IMR-90 (cell line): ENCODE data around the gene MARCOL. TPM values are rescaled to one million over a fixed set of nuclear protein-coding genes. Genes with fewer than 3 reads are reported as not detected.

Experiments used
- ATAC-seq: fragments of 200-7000 bp; cut with Tn5 transposase; 2 replicates; pipeline ENCODE4 v1.9.1; 2020; ENCODE audit warnings: low read depth, mild to moderate bottlenecking, moderate library complexity
- BruUV-seq: library from RNA; stranded (reverse); fragments of 400-500 nt; replicated peaks from 2 replicates; lab custom pipeline; 2021; lab: Mats Ljungman, UMichigan
- CTCF ChIA-PET: fragments of 300-600 bp; formaldehyde crosslinking; extraction: SDS; loops from one replicate; lab custom pipeline; 2021; ENCODE audit warnings: antibody characterized with exemption; lab: Yijun Ruan, JAX
- POLR2A ChIA-PET: fragments of 300-600 bp; sonication (Branson Sonifier 250); formaldehyde crosslinking; loops from one replicate; lab custom pipeline; 2022; ENCODE audit warnings: antibody characterized with exemption; ENCODE audit not compliant: unreplicated experiment; lab: Charles Lee
- DNase-seq: peaks from one replicate; pipeline ENCODE4 v3.0.0; 2013
- H2AFZ ChIP-seq: replicated peaks from 2 replicates; pipeline ENCODE3; 2013; ENCODE audit warnings: low read length, mild to moderate bottlenecking; ENCODE audit not compliant: poor library complexity
- H2AK5ac ChIP-seq: 2 replicates; pipeline ENCODE4 v1.6.1; 2013; ENCODE audit warnings: low read depth, low read length, inconsistent platforms
- H2AK9ac ChIP-seq: replicated peaks from 2 replicates; pipeline ENCODE3; 2013; ENCODE audit warnings: mild to moderate bottlenecking, low read depth, low read length, moderate library complexity; ENCODE audit not compliant: poor library complexity
- H2BK120ac ChIP-seq: 2 replicates; pipeline ENCODE4 v1.6.1; 2013; ENCODE audit warnings: low read depth, low read length, inconsistent platforms
- H2BK15ac ChIP-seq: 3 replicates; pipeline ENCODE4 v1.6.1; 2013; ENCODE audit warnings: low read depth, low read length, inconsistent platforms
- H2BK20ac ChIP-seq: 2 replicates; pipeline ENCODE4 v1.6.1; 2013; ENCODE audit warnings: low read depth, mild to moderate bottlenecking, inconsistent platforms, low read length, moderate library complexity
- H2BK5ac ChIP-seq: 2 replicates; pipeline ENCODE4 v1.6.1; 2013; ENCODE audit warnings: mild to moderate bottlenecking, low read depth, low read length, inconsistent platforms; ENCODE audit not compliant: poor library complexity, severe bottlenecking
- H3K14ac ChIP-seq: replicated peaks from 2 replicates; pipeline ENCODE4 v1.6.1; 2013; ENCODE audit warnings: low read depth, low read length, inconsistent platforms
- H3K18ac ChIP-seq: 2 replicates; pipeline ENCODE4 v1.6.1; 2013; ENCODE audit warnings: low read depth, low read length, control low read depth
- H3K23ac ChIP-seq: 2 replicates; pipeline ENCODE4 v1.6.1; 2013; ENCODE audit warnings: low read depth, low read length, inconsistent platforms
- H3K27ac ChIP-seq: 2 replicates; pipeline ENCODE4 v1.5.1; 2013; ENCODE audit warnings: mild to moderate bottlenecking, control low read depth, low read length; ENCODE audit not compliant: insufficient read depth
- H3K27me3 ChIP-seq: 2 replicates; pipeline ENCODE4 v1.6.1; 2013; ENCODE audit warnings: low read length; ENCODE audit not compliant: control insufficient read depth, insufficient read depth
- H3K36me3 ChIP-seq: 2 replicates; pipeline ENCODE4 v1.6.1; 2013; ENCODE audit warnings: low read length, mixed read lengths; ENCODE audit not compliant: control insufficient read depth, insufficient read depth
- H3K4ac ChIP-seq: 2 replicates; pipeline ENCODE4 v1.6.1; 2013; ENCODE audit warnings: low read depth, low read length, inconsistent platforms
- H3K4me1 ChIP-seq: 2 replicates; pipeline ENCODE4 v1.6.1; 2013; ENCODE audit warnings: low read length, mixed read lengths; ENCODE audit not compliant: control insufficient read depth, insufficient read depth
- H3K4me2 ChIP-seq: 2 replicates; pipeline ENCODE4 v1.6.1; 2013; ENCODE audit warnings: low read depth, mild to moderate bottlenecking, control low read depth, low read length, moderate library complexity
- H3K4me3 ChIP-seq: 2 replicates; pipeline ENCODE4 v1.5.1; 2013; ENCODE audit warnings: low read depth, mild to moderate bottlenecking, control low read depth, low read length, moderate library complexity; ENCODE audit not compliant: insufficient read depth
- H3K56ac ChIP-seq: 2 replicates; pipeline ENCODE4 v1.6.1; 2013; ENCODE audit warnings: low read length, inconsistent platforms; ENCODE audit not compliant: insufficient read depth; ENCODE audit errors: extremely low read depth
- H3K79me1 ChIP-seq, 2 experiments: 2 replicates each; pipeline ENCODE4 v1.6.1; 2013; ENCODE audit warnings: low read length in 2 of 2, inconsistent platforms in 1 of 2, low read depth in 1 of 2
- H3K9ac ChIP-seq: 2 replicates; pipeline ENCODE4 v1.6.1; 2013; ENCODE audit warnings: low read depth, low read length, control low read depth
- H3K9me1 ChIP-seq: 2 replicates; pipeline ENCODE4 v1.6.1; 2013; ENCODE audit warnings: low read length, inconsistent platforms; ENCODE audit not compliant: insufficient read depth
- H3K9me3 ChIP-seq: 2 replicates; pipeline ENCODE4 v1.6.1; 2013; ENCODE audit warnings: low read length; ENCODE audit not compliant: control insufficient read depth, insufficient read depth
- H4K20me1 ChIP-seq: 2 replicates; pipeline ENCODE4 v1.6.1; 2013; ENCODE audit warnings: low read length, inconsistent platforms; ENCODE audit not compliant: insufficient read depth
- H4K5ac ChIP-seq: 2 replicates; pipeline ENCODE4 v1.6.1; 2013; ENCODE audit warnings: mild to moderate bottlenecking, low read depth, low read length, control low read depth
- H4K8ac ChIP-seq, 2 experiments: 2 replicates each; pipeline ENCODE4 v1.6.1; 2013; ENCODE audit warnings: low read depth in 2 of 2, low read length in 2 of 2, control low read depth in 1 of 2, inconsistent platforms in 1 of 2
- H4K91ac ChIP-seq: 2 replicates; pipeline ENCODE4 v1.6.1; 2013; ENCODE audit warnings: low read depth, low read length, inconsistent platforms; ENCODE audit not compliant: insufficient read depth
- POLR2A ChIP-seq: IDR thresholded peaks from 2 replicates; pipeline ENCODE4 v1.6.1; 2012; ENCODE audit warnings: mild to moderate bottlenecking, low read depth, low read length
- USF2 ChIP-seq: fragments of 150-350 bp; IDR thresholded peaks from 2 replicates; pipeline ENCODE4 v1.6.1; 2017; ENCODE audit warnings: mild to moderate bottlenecking, antibody characterized with exemption, low read length, low read depth
- WGBS, 2 experiments: methylation state at CpG; one replicate each; pipeline versions ENCODE4 v1.1.5 to v1.1.7; 2013; ENCODE audit warnings: missing lambda C conversion rate in 2 of 2; ENCODE audit not compliant: insufficient read length in 1 of 2; ENCODE audit errors: extremely low coverage in 2 of 2; 5-methylcytosine and 5-hydroxymethylcytosine counted together
- dilution Hi-C: fragments of 300-500 bp; cut with HindIII; formaldehyde crosslinking; loops from one replicate; pipeline ENCODE4 v1.14.3; 2018; ENCODE audit warnings: low sequenced_read_pairs; ENCODE audit not compliant: unreplicated experiment
- in situ Hi-C: fragments of 300-500 bp; cut with MboI; formaldehyde crosslinking; loops from 3 replicates; pipeline ENCODE4 v1.14.3; 2019; ENCODE audit warnings: low sequenced_read_pairs, inconsistent platforms, mixed read lengths
- intact Hi-C: fragments of 100-400 bp; cut with micrococcal nuclease; formaldehyde crosslinking; loops from 2 replicates; pipeline ENCODE4 v1.10.0; 2022
- polyA plus RNA-seq, 3 experiments: library from polyadenylated mRNA; depleted of rRNA; stranded (reverse); fragments of >200 nt; gene quantifications; 2 replicates each; pipeline ENCODE4 v1.2.3, GENCODE V29; 2012; ENCODE audit warnings: low replicate concordance in 1 of 3
- total RNA-seq: library from RNA; depleted of rRNA; stranded (reverse); fragments of >200 nt; gene quantifications from 2 replicates; pipeline ENCODE4 v1.2.3, GENCODE V29; 2012

MARCOL gene
- total and polyA plus RNA-seq, 2 of the 4 experiments (the other 2 are of a cell fraction) = not detected

- ChIA-PET POLR2A (no interaction called here), CTCF (no interaction called here)
- no peak overlapping the region for H2AK5ac ChIP-seq
- no peak overlapping the region for H3K4me2 ChIP-seq
- no peak overlapping the region for H3K4me3 ChIP-seq
- ATAC-seq (no peak), DNase-seq (no peak)
- no peak overlapping the region for H2BK5ac ChIP-seq
- no peak overlapping the region for H3K4ac ChIP-seq
- no peak overlapping the region for H2AK9ac ChIP-seq
- H3K18ac ChIP-seq = no peak overlapping the region
- H3K27ac ChIP-seq = no peak overlapping the region
- no CpG with 5 or more reads among the region's 3 CpGs for WGBS, 2 experiments
- no peak overlapping the region for H2BK20ac ChIP-seq
- no peak overlapping the region for H4K91ac ChIP-seq
- no peak overlapping the region for H4K5ac ChIP-seq
- H2AFZ ChIP-seq = no peak overlapping the region
- no peak overlapping the region for H3K9ac ChIP-seq
- no peaks in the 10 kb centered on the region for H3K9me3 ChIP-seq
- no peak overlapping the region for H4K8ac ChIP-seq
- in situ Hi-C loops = no loop called here
- no peak overlapping the region for H2BK15ac ChIP-seq
- no peaks in the 10 kb centered on the region for H3K27me3 ChIP-seq
- dilution Hi-C loops = no loop called here
- intact Hi-C loops = no loop called here
- no peak overlapping the region for H3K14ac ChIP-seq
- H3K23ac ChIP-seq = no peak overlapping the region
- no peaks in the 10 kb centered on the region for H3K4me1 ChIP-seq
- H4K20me1 ChIP-seq = no peaks in the 10 kb centered on the region
- H2BK120ac ChIP-seq = no peak overlapping the region
- no TSS peak for BruUV-seq
- no peak overlapping the region for H3K56ac ChIP-seq
- TF ChIP-seq USF2 (no peak), POLR2A (no peak)
- no peaks in the 10 kb centered on the region for H3K36me3 ChIP-seq
- no peaks in the 10 kb centered on the region for H3K9me1 ChIP-seq
- no peaks in the 10 kb centered on the region for H3K79me1 ChIP-seq
Observed at GRCh38 chr5:148267962-148268361, 29.6 kb downstream of the MARCOL start.
